ENCODE results near the gene PCDHB7.
"Not testable (repeated sequence)": the region's sequence is repeated elsewhere in the genome, so short reads cannot be mapped to it uniquely, and the experiment has no call there.

PCDHB7 gene

GRCh38 chr5:141180313-141180712, 7.9 kb downstream of the PCDHB7 start:
- DNase-seq, result no peak

GRCh38 chr5:141182248-141182647, 9.8 kb downstream of the PCDHB7 start, which contains the start of gene PCDHB16:
PCDHB16 (plus strand) TSS chr5:141182387; CDS start chr5:141182560, 173 bp downstream.
- DNase-seq, result no peak

- DNase-seq, result not testable (repeated sequence)
These were observed 11.8 kb downstream of the PCDHB7 start for GRCh38 chr5:141184117-141184855.

GRCh38 chr5:141186897-141187512, 14.6 kb downstream of the PCDHB7 start, which contains the start of gene PCDHB9:
PCDHB9 (plus strand) TSS chr5:141187161; CDS start chr5:141187319, 158 bp downstream.
- DNase-seq, result no peak

- not testable (repeated sequence) for DNase-seq
These were observed 16.2 kb downstream of the PCDHB7 start for GRCh38 chr5:141188682-141189081.

- DNase-seq, result not testable (repeated sequence)
These were observed 16.7 kb downstream of the PCDHB7 start for GRCh38 chr5:141189131-141189530.

GRCh38 chr5:141192110-141192725, 19.8 kb downstream of the PCDHB7 start, which contains the start of gene PCDHB10:
PCDHB10 (plus strand) TSS chr5:141192353; CDS start chr5:141192553, 200 bp downstream.
- no peak for DNase-seq

- DNase-seq, result not testable (repeated sequence)
These were observed 21.9 kb downstream of the PCDHB7 start for GRCh38 chr5:141194332-141194731.

GRCh38 chr5:141196363-141196762, 23.9 kb downstream of the PCDHB7 start:
- DNase-seq, result no peak

GRCh38 chr5:141199359-141200235, 27.2 kb downstream of the PCDHB7 start, which contains the start of gene PCDHB11:
PCDHB11 (plus strand) TSS chr5:141199627; CDS start chr5:141199775, 148 bp downstream.
- no peak for DNase-seq

GRCh38 chr5:141201126-141201525, 28.7 kb downstream of the PCDHB7 start:
- DNase-seq, result not testable (repeated sequence)

- DNase-seq, result not testable (repeated sequence)
These were observed 29.2 kb downstream of the PCDHB7 start for GRCh38 chr5:141201646-141202045.

GRCh38 chr5:141208478-141208877, 36.0 kb downstream of the PCDHB7 start, which contains the start of gene PCDHB12:
PCDHB12 (plus strand) TSS chr5:141208719; CDS start chr5:141208908, 189 bp downstream.
- DNase-seq, result no peak

GRCh38 chr5:141210281-141210680, 37.8 kb downstream of the PCDHB7 start:
- not testable (repeated sequence) for DNase-seq

- DNase-seq, result not testable (repeated sequence)
These were observed 38.4 kb downstream of the PCDHB7 start for GRCh38 chr5:141210849-141211248.

- not testable (repeated sequence) for DNase-seq
These were observed 41.4 kb downstream of the PCDHB7 start, which contains the start of gene PCDHB13 for GRCh38 chr5:141213656-141214339. PCDHB13 (plus strand) TSS chr5:141213919; CDS start chr5:141214124, 205 bp downstream.

- not testable (repeated sequence) for DNase-seq
These were observed 42.1 kb downstream of the PCDHB7 start for GRCh38 chr5:141214583-141214982.

- not testable (repeated sequence) for DNase-seq
These were observed 43.1 kb downstream of the PCDHB7 start for GRCh38 chr5:141215504-141215903.

GRCh38 chr5:141216035-141216434, 43.6 kb downstream of the PCDHB7 start:
- DNase-seq, result not testable (repeated sequence)

GRCh38 chr5:141223112-141223783, 50.8 kb downstream of the PCDHB7 start, which contains the start of gene PCDHB14:
PCDHB14 (plus strand) TSS chr5:141223343; CDS start chr5:141223506, 163 bp downstream.
- DNase-seq, result no peak
